CD1c-positive myeloid dendritic cell (primary cell): ENCODE measurements around the gene WNK3.

Experiments used
- DNase-seq: peaks from one replicate; pipeline ENCODE4 v3.0.0-alpha.2; 2016; ENCODE audit errors: extremely low spot score

WNK3 gene

DNA sequence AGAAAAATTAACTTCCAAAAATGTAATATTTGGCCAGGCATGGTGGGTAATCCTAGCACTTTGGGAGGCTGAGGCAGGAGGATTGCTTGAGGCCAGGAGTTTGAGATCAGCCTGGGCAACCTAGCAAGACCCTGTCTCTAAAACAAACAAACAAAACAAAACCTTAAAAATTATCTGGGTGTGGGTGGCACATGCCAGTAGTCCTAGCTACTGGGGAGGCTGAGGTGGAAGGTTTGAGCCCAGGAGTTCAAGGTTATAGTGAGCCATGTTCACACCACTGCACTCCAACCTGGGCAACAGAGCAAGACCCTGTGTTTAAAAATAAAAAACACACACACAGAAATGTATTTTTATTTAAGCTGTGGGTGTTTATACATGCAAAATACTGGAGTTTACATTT is 186.8 kb downstream of the WNK3 start:
- no peak for DNase-seq

DNA sequence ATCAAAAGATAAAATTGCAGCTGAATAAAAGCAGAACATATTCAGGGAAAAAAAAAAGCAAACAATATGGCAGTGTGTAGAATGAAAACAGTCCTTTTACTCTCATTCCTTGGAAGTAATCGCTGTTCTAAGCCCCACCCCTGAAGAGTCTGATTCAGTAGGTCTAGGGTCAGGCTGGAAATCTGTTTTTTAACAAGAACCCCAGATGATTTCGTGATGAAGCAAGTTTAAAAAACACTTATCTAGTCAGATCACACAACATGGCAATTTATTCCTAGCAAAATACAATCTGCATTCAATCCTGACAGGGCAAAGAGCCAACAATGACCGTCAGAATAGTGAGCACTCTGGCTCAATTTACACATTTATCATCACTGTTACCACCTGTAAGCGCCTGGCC is 190.9 kb downstream of the WNK3 start:
- DNase-seq, result no peak

- DNase-seq, result no peak
Observed at GRCh38 chrX:54157561-54157960, 200.3 kb downstream of the WNK3 start.
